Smooth muscle cell of bladder (primary cell): Measurements from ENCODE around the gene OPRM1. TPM values are rescaled to one million over a fixed set of nuclear protein-coding genes. Genes with fewer than 3 reads are reported as not detected.

Source experiments
- total RNA-seq: library from RNA; depleted of rRNA; stranded (reverse); fragments of >200 nt; gene quantifications from 2 replicates; pipeline ENCODE4 v1.2.3, GENCODE V29; 2014

The OPRM1 gene
- total RNA-seq = not detected in 2 replicates

DNA sequence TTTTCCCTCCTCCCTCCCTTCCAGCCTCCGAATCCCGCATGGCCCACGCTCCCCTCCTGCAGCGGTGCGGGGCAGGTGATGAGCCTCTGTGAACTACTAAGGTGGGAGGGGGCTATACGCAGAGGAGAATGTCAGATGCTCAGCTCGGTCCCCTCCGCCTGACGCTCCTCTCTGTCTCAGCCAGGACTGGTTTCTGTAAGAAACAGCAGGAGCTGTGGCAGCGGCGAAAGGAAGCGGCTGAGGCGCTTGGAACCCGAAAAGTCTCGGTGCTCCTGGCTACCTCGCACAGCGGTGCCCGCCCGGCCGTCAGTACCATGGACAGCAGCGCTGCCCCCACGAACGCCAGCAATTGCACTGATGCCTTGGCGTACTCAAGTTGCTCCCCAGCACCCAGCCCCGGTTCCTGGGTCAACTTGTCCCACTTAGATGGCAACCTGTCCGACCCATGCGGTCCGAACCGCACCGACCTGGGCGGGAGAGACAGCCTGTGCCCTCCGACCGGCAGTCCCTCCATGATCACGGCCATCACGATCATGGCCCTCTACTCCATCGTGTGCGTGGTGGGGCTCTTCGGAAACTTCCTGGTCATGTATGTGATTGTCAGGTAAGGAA lies at the start of gene OPRM1:
TSS of gene OPRM1 (plus strand) at position 10 of the 612 bp plus-strand sequence. CDS start at position 315, 305 bp downstream.

